Activated CD8-positive, alpha-beta memory T cell treated with anti-CD3 and anti-CD28 coated beads for 36 hours (primary cell): ENCODE results near the gene DAGLB. TPM values are rescaled to one million over a fixed set of nuclear protein-coding genes. Genes with fewer than 3 reads are reported as not detected.

Experiments used
- total RNA-seq, 2 experiments: library from RNA; stranded (reverse); gene quantifications; one replicate each; pipeline ENCODE4 v1.2.3, GENCODE V29; 2021

Gene DAGLB
- total RNA-seq, 2 experiments from 2014 or later = 17.0 to 17.3 TPM

Other genes with a start within 250 kb of the DAGLB start
- 1 to 10 TPM; 2.3 to 2.8 TPM for gene CYTH3, start 175.3 kb downstream of the DAGLB start, total RNA-seq
- 10 to 100 TPM; 10.3 to 11.8 TPM for gene FAM220A, start 99.0 kb downstream of the DAGLB start, total RNA-seq
- 100 to 1,000 TPM; 214 TPM for gene RAC1, start 73.4 kb downstream of the DAGLB start, total RNA-seq
- gene KDELR2, start 36.2 kb upstream of the DAGLB start, total RNA-seq = 10 to 100 TPM; 70.0 to 74.0 TPM
- gene GRID2IP, start 103.5 kb upstream of the DAGLB start, total RNA-seq = under 1 TPM; 0.40 to 0.50 TPM
- gene ZDHHC4, start 129.5 kb upstream of the DAGLB start, total RNA-seq = 10 to 100 TPM; 28.5 to 30.1 TPM
- gene INTS15, start 142.1 kb upstream of the DAGLB start, total RNA-seq = 10 to 100 TPM; 38.2 to 39.6 TPM
- gene ZNF853, start 167.7 kb upstream of the DAGLB start, total RNA-seq = 1 to 10 TPM; 3.4 to 3.9 TPM
- 10 to 100 TPM; 20.3 to 21.2 TPM for gene ZNF316, start 189.4 kb upstream of the DAGLB start, total RNA-seq